PC-3 (cell line): ENCODE measurements around the gene DEFB127.

ENCODE experiments used
- CTCF ChIP-seq: fragments of 300-600 bp; sonication (generic); conservative IDR thresholded peaks from 2 replicates; pipeline ENCODE4 v1.5.1; 2017; ENCODE audit warnings: antibody characterized with exemption, low read depth, mild to moderate bottlenecking, low read length
- EZH2phosphoT487 ChIP-seq: fragments of 300-600 bp; sonication (generic); IDR thresholded peaks from 2 replicates; pipeline ENCODE4 v1.6.1; 2018; ENCODE audit warnings: mild to moderate bottlenecking, antibody characterized with exemption, low read length, borderline replicate concordance

GRCh38 chr20:168876-169275, 11.6 kb downstream of the DEFB127 start:
- TF ChIP-seq EZH2phosphoT487 (no peak), CTCF (no peak)
